DND-41 (cell line): ENCODE results near the gene VEGFA.

Experiments
- ATAC-seq: fragments of 200-7000 bp; cut with Tn5 transposase; 3 replicates; pipeline ENCODE4 v1.9.1; 2021; ENCODE audit warnings: low read depth; ENCODE audit not compliant: insufficient read depth
- DNase-seq: peaks from one replicate; pipeline ENCODE4 v3.0.0-alpha.2; 2020
- H2AFZ ChIP-seq: 2 replicates; pipeline ENCODE4 v1.6.0; 2012; ENCODE audit warnings: low read depth, low read length
- H3K27ac ChIP-seq: 2 replicates; pipeline ENCODE4 v1.5.1; 2012; ENCODE audit warnings: low read length, inconsistent platforms
- H3K27me3 ChIP-seq: fragments of 200-600 bp; sonication (generic); 2 replicates; pipeline ENCODE4 v1.6.0; 2012; ENCODE audit warnings: low read length, mild to moderate bottlenecking, inconsistent platforms; ENCODE audit not compliant: insufficient read depth, poor library complexity
- H3K36me3 ChIP-seq: 2 replicates; pipeline ENCODE4 v1.5.1; 2012; ENCODE audit warnings: low read length, inconsistent platforms; ENCODE audit not compliant: insufficient read depth
- H3K4me1 ChIP-seq: 2 replicates; pipeline ENCODE4 v1.5.1; 2012; ENCODE audit warnings: mild to moderate bottlenecking, low read length; ENCODE audit not compliant: insufficient read depth
- H3K4me2 ChIP-seq: 2 replicates; pipeline ENCODE4 v1.6.0; 2012; ENCODE audit warnings: mild to moderate bottlenecking, moderate library complexity, low read length, inconsistent platforms; ENCODE audit not compliant: insufficient read depth
- H3K4me3 ChIP-seq, 2 experiments: fragments of 200-600 bp in 1 of 2; shearing (Covaris generic) in 1 of 2; 2 replicates each; pipeline ENCODE4 v1.5.1; 2012 to 2016; ENCODE audit warnings: inconsistent platforms in 2 of 2, low read length in 2 of 2, mild to moderate bottlenecking in 2 of 2, low read depth in 1 of 2, moderate library complexity in 1 of 2
- H3K79me2 ChIP-seq: 2 replicates; pipeline ENCODE4 v1.6.0; 2012; ENCODE audit warnings: low read length, inconsistent platforms; ENCODE audit not compliant: insufficient read depth
- H3K9ac ChIP-seq: 2 replicates; pipeline ENCODE4 v1.6.0; 2012; ENCODE audit warnings: low read depth, mild to moderate bottlenecking, inconsistent platforms, low read length, moderate library complexity
- H3K9me3 ChIP-seq: 2 replicates; pipeline ENCODE4 v1.5.1; 2012; ENCODE audit warnings: low read length, moderate library complexity, mild to moderate bottlenecking, inconsistent platforms; ENCODE audit not compliant: insufficient read depth, severe bottlenecking
- H4K20me1 ChIP-seq: 2 replicates; pipeline ENCODE4 v1.6.0; 2012; ENCODE audit warnings: low read length; ENCODE audit not compliant: insufficient read depth
- CTCF ChIP-seq: IDR thresholded peaks from 2 replicates; pipeline ENCODE4 v1.5.1; 2012; ENCODE audit warnings: borderline replicate concordance, low read length, moderate library complexity, mild to moderate bottlenecking; ENCODE audit not compliant: poor library complexity, severe bottlenecking; ENCODE audit errors: extremely low read depth
- EZH2 ChIP-seq: IDR thresholded peaks from 3 replicates; pipeline ENCODE4 v1.6.1; 2012; ENCODE audit warnings: borderline replicate concordance, low read depth, mild to moderate bottlenecking, moderate library complexity, low read length, inconsistent platforms; ENCODE audit not compliant: severe bottlenecking

VEGFA gene

GRCh38 chr6:43758617-43759050 lies 11.4 kb upstream of the VEGFA start:
- ATAC-seq: peak; percentile 81
- no peak overlapping the region for H3K9ac ChIP-seq
- no peaks in the 10 kb centered on the region for H3K36me3 ChIP-seq
- H4K20me1 ChIP-seq: peaks cover 2% of the 10 kb centered on the region
- peak; percentile 38 for DNase-seq
- H3K27ac ChIP-seq: no peak overlapping the region
- no peaks in the 10 kb centered on the region for H3K4me1 ChIP-seq
- no peak overlapping the region for H3K4me2 ChIP-seq
- H3K4me3 ChIP-seq: no peak overlapping the region
- H3K9me3 ChIP-seq: no peaks in the 10 kb centered on the region
- peaks cover 52% of the 10 kb centered on the region for H3K27me3 ChIP-seq
- H3K79me2 ChIP-seq: no peaks in the 10 kb centered on the region
- TF ChIP-seq EZH2: no peak
- peak; percentile 72 for TF ChIP-seq CTCF
- H2AFZ ChIP-seq: no peak overlapping the region

- Histone ChIP-seq H3K4me1 (no peaks in the 10 kb centered on the region), H3K36me3 (no peaks in the 10 kb centered on the region), H4K20me1 (peaks cover 2% of the 10 kb centered on the region), H3K79me2 (no peaks in the 10 kb centered on the region), H3K27ac (no peak overlapping the region), H3K9me3 (no peaks in the 10 kb centered on the region), H3K27me3 (peaks cover 52% of the 10 kb centered on the region), H3K4me2 (no peak overlapping the region), H2AFZ (no peak overlapping the region), H3K4me3 (no peak overlapping the region), H3K9ac (no peak overlapping the region)
- DNase-seq (no peak), ATAC-seq (no peak)
- no peak for TF ChIP-seq CTCF
- no peak for TF ChIP-seq EZH2
Observed at GRCh38 chr6:43759136-43759906, 10.7 kb upstream of the VEGFA start.

GRCh38 chr6:43759907-43760206 lies 10.2 kb upstream of the VEGFA start:
- no peaks in the 10 kb centered on the region for H3K79me2 ChIP-seq
- H3K4me2 ChIP-seq: no peak overlapping the region
- H3K4me3 ChIP-seq: no peak overlapping the region
- H2AFZ ChIP-seq: no peak overlapping the region
- H3K27ac ChIP-seq: no peak overlapping the region
- no peaks in the 10 kb centered on the region for H3K9me3 ChIP-seq
- no peaks in the 10 kb centered on the region for H3K36me3 ChIP-seq
- H3K4me1 ChIP-seq: no peaks in the 10 kb centered on the region
- ATAC-seq (no peak), DNase-seq (no peak)
- H4K20me1 ChIP-seq: peaks cover 5% of the 10 kb centered on the region
- TF ChIP-seq CTCF (no peak), EZH2 (no peak)
- H3K27me3 ChIP-seq: peaks cover 57% of the 10 kb centered on the region
- H3K9ac ChIP-seq: no peak overlapping the region
